ENCODE results near the gene MYO18A.

MYO18A gene

GRCh38 chr17:29131814-29132682, 48.1 kb downstream of the MYO18A start:
- DNase-seq (ENCODE audit: extremely low read depth in 1 of 2, low read depth in 1 of 2): no peak

GRCh38 chr17:29129731-29130130, 50.5 kb downstream of the MYO18A start:
- DNase-seq (ENCODE audit: extremely low read depth in 1 of 2, low read depth in 1 of 2): no peak

- DNase-seq (ENCODE audit: extremely low read depth in 1 of 2, low read depth in 1 of 2): no peak
These were observed 52.4 kb downstream of the MYO18A start for GRCh38 chr17:29127840-29128239.

- DNase-seq (ENCODE audit: extremely low read depth in 1 of 2, low read depth in 1 of 2): no peak
These were observed 53.8 kb downstream of the MYO18A start for GRCh38 chr17:29126268-29126930.

- DNase-seq (ENCODE audit: extremely low read depth in 1 of 2, low read depth in 1 of 2): no peak
These were observed 54.5 kb downstream of the MYO18A start for GRCh38 chr17:29125651-29126050.

GRCh38 chr17:29124925-29125273, 55.3 kb downstream of the MYO18A start:
- DNase-seq (ENCODE audit: extremely low read depth in 1 of 2, low read depth in 1 of 2): no peak

- DNase-seq (ENCODE audit: extremely low read depth in 1 of 2, low read depth in 1 of 2): no peak
These were observed 55.9 kb downstream of the MYO18A start for GRCh38 chr17:29124135-29124924.

GRCh38 chr17:29123111-29123510, 57.1 kb downstream of the MYO18A start:
- no peak for DNase-seq (ENCODE audit: extremely low read depth in 1 of 2, low read depth in 1 of 2)

- DNase-seq (ENCODE audit: extremely low read depth in 1 of 2, low read depth in 1 of 2): no peak
These were observed 58.8 kb downstream of the MYO18A start for GRCh38 chr17:29121442-29121841.

- no peak for DNase-seq (ENCODE audit: extremely low read depth in 1 of 2, low read depth in 1 of 2)
These were observed 59.8 kb downstream of the MYO18A start for GRCh38 chr17:29120433-29120832.

- DNase-seq (ENCODE audit: extremely low read depth in 1 of 2, low read depth in 1 of 2): no peak
These were observed 60.9 kb downstream of the MYO18A start for GRCh38 chr17:29119265-29119664.

- peak; percentile 46 to 61 for DNase-seq (ENCODE audit: extremely low read depth in 1 of 2, low read depth in 1 of 2)
These were observed 63.1 kb downstream of the MYO18A start for GRCh38 chr17:29116804-29117753.

GRCh38 chr17:29115961-29116803, 64.0 kb downstream of the MYO18A start:
- DNase-seq (ENCODE audit: extremely low read depth in 1 of 2, low read depth in 1 of 2): peak; percentile 27 to 47

- no peak for DNase-seq (ENCODE audit: extremely low read depth in 1 of 2, low read depth in 1 of 2)
These were observed 64.8 kb downstream of the MYO18A start for GRCh38 chr17:29115435-29115834.

GRCh38 chr17:29114141-29114540, 66.1 kb downstream of the MYO18A start:
- no peak for DNase-seq (ENCODE audit: extremely low read depth in 1 of 2, low read depth in 1 of 2)

GRCh38 chr17:29113334-29113733, 66.9 kb downstream of the MYO18A start:
- DNase-seq (ENCODE audit: extremely low read depth in 1 of 2, low read depth in 1 of 2): no peak

GRCh38 chr17:29112771-29113295, 67.4 kb downstream of the MYO18A start:
- no peak for DNase-seq (ENCODE audit: extremely low read depth in 1 of 2, low read depth in 1 of 2)

- peak; percentile 32 to 39 for DNase-seq (ENCODE audit: extremely low read depth in 1 of 2, low read depth in 1 of 2)
These were observed 68.2 kb downstream of the MYO18A start for GRCh38 chr17:29111816-29112499.

- no peak for DNase-seq (ENCODE audit: extremely low read depth in 1 of 2, low read depth in 1 of 2)
These were observed 69.8 kb downstream of the MYO18A start for GRCh38 chr17:29110372-29110757.
